ENCODE data around the gene CAPN1.
"Not testable (repeated sequence)": the region's sequence is repeated elsewhere in the genome, so short reads cannot be mapped to it uniquely, and the experiment has no call there.

CAPN1 gene

DNA sequence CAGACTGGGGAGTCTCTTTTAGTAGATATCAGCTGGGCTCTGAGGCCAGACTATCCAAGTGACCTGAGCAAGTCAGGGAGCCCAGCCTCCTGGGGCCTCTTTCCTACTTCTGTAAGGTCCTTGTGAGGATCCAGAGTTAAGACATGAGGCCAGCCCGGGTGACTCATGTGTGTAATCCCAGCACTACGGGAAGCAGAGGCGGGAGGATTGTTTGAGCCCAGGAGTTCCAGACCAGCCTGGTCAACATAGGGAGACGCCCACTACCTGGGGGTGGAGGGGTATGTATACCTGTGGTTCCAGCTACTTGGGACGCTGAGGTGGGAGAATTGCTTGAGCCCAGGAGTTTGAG lies 43.2 kb downstream of the CAPN1 start:
- H3K27me3 ChIP-seq: 0 out of 2 replicates have a peak, but pooled peaks cover 10% of the 10 kb centered on the region
- no peaks in the 10 kb centered on the region for H3K9me3 ChIP-seq
- no peak for DNase-seq
- no peak overlapping the region for H3K4me3 ChIP-seq (ENCODE audit: low read depth, low read length)
- H3K4me1 ChIP-seq: no peaks in the 10 kb centered on the region
- H3K36me3 ChIP-seq: no peaks in the 10 kb centered on the region
- TF ChIP-seq, protein P1, sequence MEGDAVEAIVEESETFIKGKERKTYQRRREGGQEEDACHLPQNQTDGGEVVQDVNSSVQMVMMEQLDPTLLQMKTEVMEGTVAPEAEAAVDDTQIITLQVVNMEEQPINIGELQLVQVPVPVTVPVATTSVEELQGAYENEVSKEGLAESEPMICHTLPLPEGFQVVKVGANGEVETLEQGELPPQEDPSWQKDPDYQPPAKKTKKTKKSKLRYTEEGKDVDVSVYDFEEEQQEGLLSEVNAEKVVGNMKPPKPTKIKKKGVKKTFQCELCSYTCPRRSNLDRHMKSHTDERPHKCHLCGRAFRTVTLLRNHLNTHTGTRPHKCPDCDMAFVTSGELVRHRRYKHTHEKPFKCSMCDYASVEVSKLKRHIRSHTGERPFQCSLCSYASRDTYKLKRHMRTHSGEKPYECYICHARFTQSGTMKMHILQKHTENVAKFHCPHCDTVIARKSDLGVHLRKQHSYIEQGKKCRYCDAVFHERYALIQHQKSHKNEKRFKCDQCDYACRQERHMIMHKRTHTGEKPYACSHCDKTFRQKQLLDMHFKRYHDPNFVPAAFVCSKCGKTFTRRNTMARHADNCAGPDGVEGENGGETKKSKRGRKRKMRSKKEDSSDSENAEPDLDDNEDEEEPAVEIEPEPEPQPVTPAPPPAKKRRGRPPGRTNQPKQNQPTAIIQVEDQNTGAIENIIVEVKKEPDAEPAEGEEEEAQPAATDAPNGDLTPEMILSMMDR (IDR thresholded peaks at IDR 0.05; ENCODE audit: low read depth, low read length): no peak

GRCh38 chr11:65225279-65226102 lies 43.8 kb downstream of the CAPN1 start:
- peak; percentile 40 for DNase-seq
- Histone ChIP-seq H3K27me3 (0 out of 2 replicates have a peak, but pooled peaks cover 10% of the 10 kb centered on the region), H3K4me3 (ENCODE audit: low read depth, low read length) (peak overlapping the region; percentile 50), H3K9me3 (no peaks in the 10 kb centered on the region), H3K36me3 (no peaks in the 10 kb centered on the region), H3K4me1 (no peaks in the 10 kb centered on the region)
- TF ChIP-seq, protein P1 (IDR thresholded peaks at IDR 0.05; ENCODE audit: low read depth, low read length): peak; percentile 49

GRCh38 chr11:65226103-65226442 lies 44.3 kb downstream of the CAPN1 start:
- TF ChIP-seq, protein P1 (IDR thresholded peaks at IDR 0.05; ENCODE audit: low read depth, low read length): no peak
- H3K27me3 ChIP-seq: 0 out of 2 replicates have a peak, but pooled peaks cover 10% of the 10 kb centered on the region
- no peak for DNase-seq
- no peaks in the 10 kb centered on the region for H3K4me1 ChIP-seq
- H3K9me3 ChIP-seq: no peaks in the 10 kb centered on the region
- peak overlapping the region; percentile 50 for H3K4me3 ChIP-seq (ENCODE audit: low read depth, low read length)
- no peaks in the 10 kb centered on the region for H3K36me3 ChIP-seq

DNA sequence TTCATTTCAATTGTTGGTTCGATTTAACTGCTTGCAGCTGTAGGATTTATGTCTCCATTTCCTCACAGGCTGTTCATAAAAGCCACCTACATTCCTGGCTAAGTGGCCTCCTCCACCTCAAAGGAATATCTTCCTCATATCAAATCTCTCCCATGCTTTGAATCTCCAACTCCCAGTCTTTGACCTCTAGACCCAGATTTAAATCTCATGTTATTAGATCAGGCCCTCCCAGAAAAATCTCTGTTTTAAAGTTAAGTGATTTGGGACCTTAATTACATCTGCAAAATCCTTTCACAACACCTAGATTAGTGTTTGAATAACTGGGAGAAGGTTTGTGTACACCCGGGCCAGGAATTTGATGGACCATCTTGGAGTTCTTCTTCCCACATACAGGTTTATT lies 46.2 kb downstream of the CAPN1 start:
- 0 out of 2 replicates have a peak, but pooled peaks cover 10% of the 10 kb centered on the region for H3K27me3 ChIP-seq
- TF ChIP-seq, protein P1 (IDR thresholded peaks at IDR 0.05; ENCODE audit: low read depth, low read length): no peak
- DNase-seq: no peak
- H3K9me3 ChIP-seq: no peaks in the 10 kb centered on the region
- no peak overlapping the region for H3K4me3 ChIP-seq (ENCODE audit: low read depth, low read length)
- no peaks in the 10 kb centered on the region for H3K36me3 ChIP-seq
- H3K4me1 ChIP-seq: no peaks in the 10 kb centered on the region

- Histone ChIP-seq H3K36me3 (no peaks in the 10 kb centered on the region), H3K4me1 (no peaks in the 10 kb centered on the region), H3K27me3 (no peaks in the 10 kb centered on the region), H3K4me3 (ENCODE audit: low read depth, low read length) (no peak overlapping the region), H3K9me3 (no peaks in the 10 kb centered on the region)
- no peak for DNase-seq
- TF ChIP-seq, protein P1 (IDR thresholded peaks at IDR 0.05; ENCODE audit: low read depth, low read length): no peak
These were observed 54.7 kb downstream of the CAPN1 start for GRCh38 chr11:65236194-65237059.

- not testable (repeated sequence) for H3K9me3 ChIP-seq; H3K4me1 ChIP-seq; H3K4me3 ChIP-seq (ENCODE audit: low read depth, low read length); H3K36me3 ChIP-seq; DNase-seq; H3K27me3 ChIP-seq
These were observed 56.6 kb downstream of the CAPN1 start for GRCh38 chr11:65238302-65238701.
